Activated effector memory CD4-positive, alpha-beta T cell treated with anti-CD3 and anti-CD28 coated beads, Interleukin-2, amount 50 U/mL, for 16 hours (primary cell): ENCODE measurements around the gene CSTF3.
"Not testable (repeated sequence)": the region's sequence is repeated elsewhere in the genome, so short reads cannot be mapped to it uniquely, and the experiment has no call there.

Source experiments
- DNase-seq: peaks from one replicate; pipeline ENCODE4 v3.0.0-alpha.2; 2020

Gene CSTF3

DNA sequence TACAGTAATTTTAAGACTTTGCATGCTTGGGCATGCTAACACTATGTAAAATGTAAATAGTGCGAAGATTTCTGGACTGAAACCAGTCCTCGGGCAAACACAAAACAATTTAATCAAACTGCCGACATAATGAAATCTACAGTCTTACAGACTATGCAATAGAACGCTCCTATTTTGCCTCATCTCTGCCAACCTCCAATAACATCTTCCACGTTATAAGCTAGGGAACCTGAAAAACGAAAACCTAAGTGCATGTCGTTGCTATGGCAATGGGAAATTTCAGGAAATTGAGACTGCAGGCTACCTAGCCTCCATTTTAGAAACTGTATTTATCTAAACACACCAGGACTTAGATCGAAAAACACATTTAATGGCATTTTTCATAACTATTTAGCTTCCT, 1.1 kb downstream of the CSTF3 start:
- no peak for DNase-seq

DNA sequence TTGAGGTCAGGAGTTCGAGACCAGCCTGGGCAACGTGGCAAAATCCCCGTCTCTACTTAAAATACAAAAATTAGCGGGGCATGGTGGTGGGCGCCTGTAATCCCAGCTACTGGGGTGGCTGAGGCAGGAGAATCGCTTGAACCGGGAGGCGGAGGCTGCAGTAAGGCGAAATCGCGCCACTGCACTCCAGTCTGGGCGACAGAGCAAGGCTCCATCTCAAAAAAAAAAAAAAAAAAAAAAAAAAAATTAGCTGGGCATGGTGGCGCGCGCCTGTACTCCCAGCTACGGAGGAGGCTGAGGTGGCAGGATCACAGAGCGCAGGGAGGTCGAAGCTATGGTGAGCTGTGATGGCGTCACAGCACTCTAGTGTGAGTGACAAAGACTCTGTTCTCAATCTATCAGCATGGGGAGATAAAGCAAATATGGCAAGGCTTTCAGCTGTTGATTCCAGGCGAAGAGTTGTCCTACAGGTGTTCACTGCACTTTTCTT, 1.9 kb downstream of the CSTF3 start:
- not testable (repeated sequence) for DNase-seq

DNA sequence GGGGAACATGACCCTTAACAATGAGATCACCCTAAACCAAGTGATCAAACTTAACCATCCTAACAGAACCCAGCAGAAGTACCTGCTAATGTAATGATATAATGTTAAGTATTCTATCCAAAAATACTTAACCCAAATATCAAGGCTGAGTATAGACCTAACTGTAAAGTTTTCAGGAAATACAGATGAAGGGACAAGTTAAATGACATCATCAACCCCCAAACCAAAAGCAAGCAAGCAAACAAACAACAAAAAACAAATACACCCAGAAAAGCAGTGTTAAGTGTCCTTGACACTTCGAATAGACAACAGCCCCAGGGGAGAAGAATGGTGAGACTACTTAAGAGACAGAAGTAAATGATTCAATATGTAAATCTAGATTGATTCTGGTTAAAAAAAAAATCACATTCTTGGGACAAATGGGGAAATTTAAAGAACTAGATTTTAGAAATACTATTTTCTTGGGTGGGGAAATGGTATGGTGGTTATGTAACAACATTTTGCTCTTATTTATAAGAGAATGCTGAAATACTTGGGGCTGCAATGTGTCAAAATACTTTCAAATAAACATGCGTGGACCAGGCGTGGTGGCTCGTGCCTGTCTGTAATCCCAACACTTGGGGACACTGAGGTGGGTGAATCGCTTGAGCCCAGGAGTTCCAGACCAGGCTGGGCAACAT, 2.5 kb downstream of the CSTF3 start:
- DNase-seq, result no peak

DNA sequence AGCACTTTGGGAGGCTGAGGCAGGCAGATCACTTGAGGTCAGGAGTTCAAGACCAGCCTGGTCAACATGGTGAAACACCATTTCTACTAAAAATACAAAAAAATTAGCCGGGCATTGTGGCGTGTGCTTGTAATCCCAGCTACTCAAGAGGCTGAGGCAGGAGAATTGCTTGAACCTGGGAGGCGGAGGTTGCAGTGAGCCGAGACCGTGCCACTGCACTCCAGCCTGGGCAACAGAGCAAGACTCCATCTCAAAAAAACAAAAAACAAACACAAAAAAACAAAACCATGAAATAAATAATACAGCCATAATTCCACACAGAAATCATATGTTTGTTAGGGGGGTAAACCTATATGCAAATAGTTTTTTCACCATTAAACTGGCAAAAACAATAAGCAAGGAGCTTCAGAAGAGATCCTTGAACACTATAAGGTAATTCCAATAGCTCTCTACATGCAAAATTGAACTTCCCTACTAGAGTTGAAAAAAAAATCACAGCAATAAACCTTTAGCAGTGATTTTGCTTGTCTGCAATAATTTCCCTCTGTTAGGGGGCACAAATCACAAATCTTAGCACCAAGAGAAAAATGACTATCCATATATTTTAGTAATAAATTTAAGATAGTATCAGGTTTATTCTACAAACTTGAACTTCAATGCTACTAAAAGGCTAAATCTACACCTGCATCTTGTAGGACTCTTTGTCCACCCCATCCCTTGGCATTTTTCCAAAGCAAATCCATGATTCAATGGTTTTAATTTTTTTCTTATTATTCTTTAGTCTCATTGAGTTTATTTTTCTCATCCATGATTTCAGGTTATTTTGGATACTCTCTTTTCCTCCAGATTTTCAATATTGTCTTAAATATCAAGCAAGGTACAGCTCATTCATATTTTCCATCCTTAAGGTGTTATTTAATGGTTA, 3.9 kb downstream of the CSTF3 start:
- no peak for DNase-seq

DNA sequence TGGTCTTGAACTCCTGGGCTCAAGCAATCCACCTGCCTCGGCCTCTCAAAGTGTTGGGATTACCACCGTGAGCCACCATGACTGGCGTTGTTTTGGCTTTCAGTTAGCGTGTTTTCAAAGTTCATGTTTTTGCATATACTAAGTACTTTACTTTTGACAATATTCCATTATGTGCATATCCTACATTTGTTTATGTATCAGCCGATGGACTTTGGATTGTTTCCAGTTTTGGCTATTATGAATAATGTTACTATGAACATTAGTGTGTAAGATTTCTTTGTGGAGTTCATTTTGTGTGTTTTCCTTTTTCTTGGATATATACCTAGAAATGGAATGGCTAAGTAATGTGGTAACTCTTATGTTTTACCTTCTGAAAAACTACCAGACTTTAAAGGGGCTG, 9.9 kb downstream of the CSTF3 start:
- no peak for DNase-seq

DNA sequence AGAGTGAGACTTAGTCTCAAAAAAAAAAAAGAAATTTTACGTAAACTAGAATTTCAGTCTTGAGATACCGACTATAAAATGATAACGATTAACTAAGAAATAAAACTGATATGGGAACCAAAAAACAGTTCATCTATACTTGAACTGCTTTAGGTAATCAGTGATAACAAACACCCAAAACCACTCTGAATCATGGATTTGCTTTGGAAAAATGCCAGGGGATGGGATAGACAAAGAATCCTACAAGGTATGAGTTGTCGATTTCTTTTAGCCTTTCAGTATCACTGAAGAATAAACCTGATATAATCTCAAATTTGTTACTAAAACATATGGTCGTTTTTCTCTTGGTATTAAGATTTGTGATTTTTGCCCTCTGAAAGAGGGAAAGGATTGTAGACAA, 13.7 kb downstream of the CSTF3 start:
- DNase-seq, result no peak

DNA sequence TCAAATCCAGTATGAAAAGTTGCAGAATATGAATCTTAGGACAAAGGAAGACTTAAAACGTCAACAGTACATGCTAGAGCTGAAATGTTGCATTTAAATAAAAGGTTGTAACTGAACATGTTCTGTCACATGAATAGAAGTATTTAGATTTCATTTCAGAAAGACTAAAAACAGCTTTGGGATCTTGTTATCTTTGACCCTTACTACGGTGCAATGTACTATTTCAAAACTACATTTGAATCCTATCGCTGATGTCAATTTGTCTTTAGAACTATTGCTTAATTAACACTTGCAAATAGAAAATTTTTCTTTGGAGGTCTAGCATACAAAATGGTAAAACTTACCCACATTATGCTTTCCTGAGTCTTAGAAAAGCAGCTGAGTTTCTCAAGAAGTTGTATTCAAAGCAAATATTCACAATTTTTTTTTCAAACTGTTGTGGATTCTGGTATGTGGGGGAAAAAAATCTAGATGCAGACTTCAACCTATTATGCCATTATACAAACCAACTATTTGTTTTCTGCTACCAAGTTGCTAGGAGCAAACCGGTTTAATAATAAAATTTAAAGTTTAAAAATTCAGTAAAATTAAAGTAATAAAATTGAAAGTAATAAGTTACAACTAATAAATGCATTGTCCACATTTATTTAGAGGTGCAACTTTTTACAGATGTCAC, 25.4 kb downstream of the CSTF3 start:
- DNase-seq, result no peak

DNA sequence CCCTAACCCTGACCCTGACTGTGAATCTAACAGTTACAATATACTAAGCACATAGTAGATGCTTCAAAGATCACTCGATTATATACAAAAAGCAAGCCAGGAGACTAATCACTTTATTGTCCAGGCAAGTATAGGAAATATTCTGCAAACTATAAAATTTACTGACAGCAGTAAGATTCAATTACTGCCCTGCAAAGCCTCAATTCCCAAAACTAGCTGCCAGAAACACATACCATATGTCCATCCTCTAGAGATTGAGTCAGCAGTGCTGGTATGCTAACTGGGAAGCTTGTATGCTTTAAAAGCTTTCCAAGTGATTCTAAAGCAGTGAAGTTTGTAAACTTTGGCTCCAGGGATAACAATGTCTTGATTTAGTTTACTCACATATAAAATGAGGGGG, 26.1 kb downstream of the CSTF3 start:
- no peak for DNase-seq

DNA sequence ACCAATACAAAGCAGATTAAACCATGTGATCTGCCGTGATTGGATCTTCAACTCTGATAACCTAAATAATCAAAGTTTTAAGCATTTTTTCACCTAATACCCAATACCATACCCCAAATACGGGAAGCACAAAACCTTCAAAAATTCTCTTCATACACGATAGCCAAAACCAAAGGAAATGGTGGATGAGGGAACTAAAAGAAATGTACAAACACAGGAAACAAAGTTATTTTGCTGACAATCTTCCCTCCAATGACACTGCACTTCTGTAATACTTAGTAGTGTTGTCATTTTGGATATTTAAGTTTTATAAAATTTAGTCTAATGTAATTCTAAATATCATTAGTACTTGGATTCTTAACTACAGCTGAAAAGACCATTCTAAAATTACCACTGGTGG, 27.0 kb downstream of the CSTF3 start:
- no peak for DNase-seq

DNA sequence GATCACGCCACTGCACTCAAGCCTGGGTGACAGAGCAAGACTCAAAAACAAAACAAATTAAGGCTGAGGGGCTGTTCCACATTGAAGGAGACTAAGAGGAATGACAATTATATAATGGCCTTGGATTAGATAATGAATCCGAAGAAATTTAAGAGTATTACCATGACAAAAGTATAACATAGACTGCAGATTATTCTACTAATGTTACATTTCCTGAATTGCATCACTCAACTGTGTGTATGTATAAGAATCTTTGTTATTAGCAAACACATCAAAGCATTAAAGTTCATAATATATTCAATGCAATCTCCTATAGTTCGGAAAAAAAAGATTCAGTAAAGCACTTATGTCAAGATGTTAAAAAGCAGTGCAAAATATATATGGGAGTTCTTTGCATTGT, 27.5 kb downstream of the CSTF3 start:
- no peak for DNase-seq

DNA sequence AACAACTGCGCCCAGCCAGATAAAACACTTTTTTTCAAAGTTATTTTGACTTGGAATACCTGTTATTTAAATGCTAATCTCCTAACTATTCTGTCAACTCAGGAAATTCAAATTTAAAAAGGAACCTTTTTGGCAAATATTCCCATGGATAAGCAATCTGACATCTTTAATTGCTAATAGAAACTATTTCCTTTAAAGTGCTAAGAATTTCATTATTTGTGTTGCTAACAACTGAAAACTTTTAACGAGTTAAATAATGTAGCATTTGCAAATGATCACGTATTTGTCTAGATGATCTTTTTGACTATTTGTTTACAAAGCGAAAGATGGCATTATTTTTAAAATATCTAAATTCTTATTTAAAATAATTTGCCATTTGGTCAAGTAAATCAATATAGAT, 28.8 kb downstream of the CSTF3 start:
- no peak for DNase-seq

DNA sequence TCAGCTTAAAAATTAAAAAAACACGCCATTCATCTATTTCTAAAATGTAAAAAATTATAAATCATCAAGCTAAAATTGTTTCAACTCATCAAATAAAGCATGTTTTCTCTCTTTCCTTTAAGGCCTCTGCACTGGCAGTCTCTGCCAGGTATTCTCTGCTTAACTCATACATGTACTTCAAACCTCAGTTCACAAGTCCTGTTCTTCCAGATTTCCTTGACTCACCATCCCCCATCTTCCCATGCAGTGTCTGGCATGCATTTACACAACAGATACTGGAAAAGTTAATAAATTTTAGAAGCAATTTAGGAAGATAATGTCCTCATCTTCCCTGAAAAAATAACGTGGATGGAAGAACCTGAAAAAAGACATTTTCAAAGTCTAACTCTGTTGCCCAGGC, 32.5 kb downstream of the CSTF3 start:
- no peak for DNase-seq

DNA sequence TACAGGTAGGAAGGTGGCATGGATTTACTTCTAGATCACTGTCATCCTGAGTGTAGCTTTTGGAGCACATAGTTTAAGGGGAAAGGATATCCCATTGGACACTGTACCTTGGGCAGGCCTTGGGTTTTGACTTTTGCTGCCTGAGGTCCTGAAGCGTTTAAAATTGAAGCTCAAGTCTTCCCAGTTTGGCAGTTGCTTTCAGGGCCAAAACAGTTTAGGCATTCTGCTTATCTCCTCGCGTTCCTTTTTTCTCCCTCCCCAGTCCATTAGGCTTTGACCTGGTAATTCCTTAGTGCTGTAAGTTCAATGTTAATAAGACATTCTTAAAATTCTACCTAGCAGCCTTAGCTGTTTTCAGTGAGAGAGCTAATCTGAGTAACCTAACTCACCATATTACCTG, 35.7 kb downstream of the CSTF3 start:
- no peak for DNase-seq

DNA sequence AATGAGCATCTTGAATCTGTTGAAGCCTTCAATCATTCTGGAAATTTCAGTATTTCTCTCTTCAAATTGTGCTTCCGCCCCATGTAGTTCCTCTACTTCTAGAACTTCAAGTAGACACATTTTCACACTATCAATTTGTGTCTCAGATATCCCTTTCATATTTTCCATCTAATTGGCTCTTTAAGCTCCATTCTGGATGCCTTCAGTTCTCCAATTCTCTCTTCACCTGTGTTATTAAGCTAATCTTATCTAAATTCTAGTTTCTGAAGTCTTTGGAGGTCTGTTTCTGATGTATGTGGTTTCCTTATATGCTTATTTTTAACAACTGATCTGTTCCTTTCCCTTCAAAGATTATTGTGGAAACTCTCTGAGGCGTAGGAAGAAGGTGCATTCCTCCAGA, 36.3 kb downstream of the CSTF3 start:
- DNase-seq, result no peak

DNA sequence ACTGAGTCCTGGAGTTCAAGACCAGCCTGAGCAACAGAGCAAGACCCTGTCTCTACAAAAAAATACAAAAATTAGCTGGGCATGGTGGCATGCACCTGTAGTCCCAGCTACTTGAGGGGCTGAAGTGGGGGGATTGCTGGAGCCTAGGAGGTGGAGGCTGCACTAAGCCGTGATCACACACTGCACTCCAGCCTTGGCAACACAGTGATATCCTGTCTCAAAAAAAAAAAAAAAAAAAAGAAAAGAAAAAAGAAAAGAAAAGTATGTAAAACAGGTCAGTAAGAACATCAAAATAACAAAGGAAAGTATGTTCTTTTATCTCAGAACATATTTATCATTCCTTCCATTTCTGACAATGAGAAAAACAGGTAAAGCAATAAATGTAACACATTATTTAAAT, 38.6 kb downstream of the CSTF3 start:
- DNase-seq, result not testable (repeated sequence)

DNA sequence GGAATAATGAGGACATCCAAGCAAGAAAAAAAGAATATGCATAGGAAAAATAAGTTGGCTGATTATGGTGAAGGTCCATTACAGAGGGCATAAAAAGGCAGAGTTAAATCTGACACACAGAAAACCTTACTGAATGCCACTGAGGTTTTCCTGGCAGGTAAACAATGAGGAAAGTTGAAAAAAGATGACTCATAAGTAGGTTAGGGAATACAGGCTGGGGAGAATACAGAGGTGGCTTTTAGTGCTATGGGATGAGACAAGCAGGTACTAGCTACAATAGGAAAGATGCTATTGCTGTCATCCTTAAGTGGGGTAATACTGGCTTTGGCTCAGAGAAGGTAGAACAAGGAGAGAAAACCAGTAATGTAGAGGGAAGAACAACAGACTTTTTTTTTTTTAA, 44.7 kb downstream of the CSTF3 start:
- DNase-seq, result no peak

DNA sequence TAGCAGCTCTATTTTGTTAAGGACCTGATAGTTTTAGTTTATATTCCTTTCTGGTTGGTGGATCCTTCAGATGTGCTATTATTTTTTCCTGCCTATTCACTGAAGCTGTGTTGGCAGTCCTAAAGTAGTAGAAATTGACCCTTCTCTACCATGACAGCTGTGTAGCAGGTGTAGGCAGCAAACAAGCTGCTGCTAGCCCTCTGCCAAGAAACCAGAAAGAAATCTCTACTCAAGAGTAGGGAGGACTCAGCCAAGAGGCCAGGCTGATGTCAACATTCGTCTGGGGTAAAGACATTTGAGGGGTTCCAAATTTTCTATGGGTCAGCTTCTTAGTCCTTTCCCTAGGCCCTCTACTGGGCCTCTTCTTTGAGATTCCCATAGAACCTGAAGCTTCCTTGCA, 51.2 kb downstream of the CSTF3 start:
- DNase-seq, result no peak

DNA sequence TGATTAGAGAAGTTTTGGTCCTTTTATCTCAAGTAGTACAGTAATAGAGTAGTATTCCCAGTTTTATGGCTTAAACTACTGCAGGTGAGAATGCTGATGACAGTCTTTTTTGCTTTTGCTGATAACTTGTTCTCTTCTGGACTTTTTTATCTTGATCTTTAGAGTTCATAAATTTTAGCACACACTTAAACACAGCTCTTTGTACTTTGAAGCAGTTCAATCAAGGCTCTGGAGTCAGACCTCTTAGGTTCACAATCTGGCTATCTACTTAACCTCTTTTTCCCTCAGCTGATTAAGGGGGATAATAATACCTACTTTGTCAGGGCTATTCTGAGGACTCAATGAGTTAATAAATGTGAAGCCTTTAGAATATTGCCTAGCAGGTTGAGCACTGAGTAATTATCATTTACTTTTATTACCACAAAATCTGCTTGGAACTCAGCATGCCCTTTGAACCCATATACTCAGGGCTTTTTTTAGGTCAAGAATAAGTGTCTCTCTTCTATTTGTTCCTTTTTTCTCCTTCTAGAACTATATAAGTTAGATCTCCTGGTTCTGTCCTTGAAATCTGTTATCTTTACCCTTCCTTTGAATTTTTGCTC, 51.9 kb downstream of the CSTF3 start:
- DNase-seq, result no peak

DNA sequence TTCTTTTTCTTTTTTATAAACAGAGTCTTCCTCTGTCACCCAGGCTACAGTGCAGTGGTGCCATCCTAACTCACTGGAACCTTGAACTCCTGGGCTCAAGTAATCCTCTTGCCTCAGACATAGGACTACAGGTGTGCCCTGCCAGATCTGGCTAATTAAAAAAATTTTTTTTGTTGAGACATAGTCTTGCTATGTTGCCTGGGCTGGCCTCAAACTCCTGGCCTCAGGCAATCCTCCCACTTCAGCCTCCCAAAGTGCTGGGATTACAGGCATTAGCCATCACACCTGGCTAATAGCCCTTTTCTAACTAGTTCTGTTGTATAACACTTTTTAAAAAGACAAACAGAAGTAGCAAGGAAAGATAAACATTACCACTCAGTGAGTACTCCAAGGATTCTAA, 57.4 kb downstream of the CSTF3 start:
- no peak for DNase-seq

DNA sequence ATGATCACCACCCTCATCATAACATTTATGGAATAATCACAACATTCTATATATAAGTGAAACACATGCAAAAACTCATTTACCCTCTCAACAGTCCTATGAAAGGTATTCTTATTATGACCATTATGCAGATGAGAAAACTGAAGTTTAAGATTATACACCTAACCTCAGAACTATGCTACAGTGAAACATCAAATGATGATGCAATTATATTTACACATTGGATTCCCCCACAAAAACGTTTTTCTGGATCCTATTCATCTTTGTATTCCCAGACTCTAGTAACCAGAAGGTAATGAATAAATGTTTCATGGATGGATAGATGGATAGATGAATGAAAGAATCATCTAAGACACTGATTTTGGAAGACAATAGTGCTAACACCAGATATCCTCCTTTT, 67.1 kb downstream of the CSTF3 start:
- no peak for DNase-seq

DNA sequence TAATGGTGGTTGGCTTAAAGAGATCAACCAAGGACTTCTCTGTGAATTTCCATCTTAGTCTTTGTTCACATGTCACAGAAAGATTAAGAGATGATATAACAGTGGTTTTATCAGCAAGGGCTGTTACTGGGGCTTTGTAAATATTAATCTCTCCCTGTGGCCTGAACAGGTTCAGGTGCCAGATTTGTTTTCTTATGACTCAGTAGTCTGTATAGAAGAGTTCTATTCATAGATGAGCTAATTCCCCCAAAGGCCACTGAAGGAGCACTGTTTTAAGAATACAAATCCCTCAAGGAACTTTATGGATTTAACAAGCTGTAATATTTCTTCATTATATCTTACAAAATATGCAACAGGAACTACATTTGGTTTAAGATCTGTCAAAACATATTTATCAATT, 71.5 kb downstream of the CSTF3 start:
- no peak for DNase-seq

DNA sequence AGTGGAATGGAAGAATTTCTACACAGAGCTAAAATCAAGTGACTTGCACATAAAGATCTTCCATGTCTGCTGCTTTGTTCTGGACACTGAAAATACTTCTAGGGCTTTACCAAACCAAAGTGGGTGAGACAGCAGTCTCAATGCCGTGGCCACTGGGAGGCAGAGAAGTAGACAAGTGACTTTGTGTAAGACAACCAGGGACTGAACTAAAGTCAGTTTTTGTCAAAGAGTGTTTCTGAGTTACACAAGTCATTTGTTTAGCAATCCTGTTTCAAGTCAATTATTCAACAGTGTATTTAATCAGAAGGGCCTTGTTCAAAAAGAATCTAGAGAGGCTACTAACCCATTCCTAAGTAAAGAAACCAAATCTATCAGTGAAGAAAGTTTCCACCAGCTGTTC, 75.3 kb downstream of the CSTF3 start:
- DNase-seq, result no peak

DNA sequence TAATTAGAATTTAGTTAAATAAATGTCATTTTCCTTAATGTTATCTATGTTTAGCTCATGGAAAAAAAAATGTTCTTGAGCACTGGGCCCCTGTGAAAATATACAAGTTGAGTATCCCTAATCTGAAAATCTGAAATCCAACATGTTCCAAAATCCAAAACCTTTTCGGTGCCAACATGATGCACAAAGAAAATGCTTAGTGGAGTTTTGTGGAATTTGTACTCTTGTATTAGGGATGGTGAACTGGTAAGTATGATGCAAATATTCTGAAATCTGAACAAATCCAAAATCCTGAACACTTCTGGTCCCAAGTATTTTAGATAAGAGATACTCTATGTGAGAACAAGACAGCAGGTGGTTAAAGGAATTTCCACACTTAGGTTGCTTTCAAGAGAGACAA, 77.4 kb downstream of the CSTF3 start:
- DNase-seq, result no peak
